ENCODE data around the gene TXNDC2. TPM values are rescaled to one million over a fixed set of nuclear protein-coding genes. Genes with fewer than 3 reads are reported as not detected.

The TXNDC2 gene
- polyA plus RNA-seq, 3 donors: 0.01 TPM; not detected in 2

DNA sequence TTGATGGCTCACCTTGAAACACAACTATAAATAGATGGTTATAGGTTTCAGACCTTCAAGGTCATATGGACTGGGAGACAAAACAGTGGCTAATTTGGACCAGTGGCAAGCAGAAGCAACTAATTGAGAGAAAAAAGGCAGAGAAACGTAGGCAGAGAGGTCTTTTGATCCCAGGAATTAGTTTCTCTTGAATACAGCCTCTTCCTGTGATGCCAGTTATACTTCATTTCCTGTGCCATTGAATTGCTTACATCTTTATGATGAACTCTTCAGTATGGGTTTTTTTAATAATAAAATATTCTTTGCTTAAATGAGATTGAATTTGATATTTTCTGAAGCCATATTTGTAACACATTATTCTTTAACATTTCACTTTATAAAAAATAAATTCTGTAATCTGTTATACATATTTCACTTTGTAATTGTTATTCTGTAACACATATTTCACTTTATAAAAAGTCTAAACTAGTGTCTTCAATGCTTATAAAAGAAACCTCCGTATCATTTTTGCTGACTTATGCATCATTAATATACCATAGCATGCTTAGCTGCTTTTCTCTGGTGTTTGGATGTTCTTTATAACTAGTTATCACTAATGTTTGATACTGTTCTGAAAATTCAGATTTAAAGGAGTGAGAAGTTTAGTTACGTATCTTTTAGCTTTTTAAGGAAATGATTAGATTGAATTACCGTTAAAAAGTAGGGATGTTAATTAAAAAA, 37.0 kb downstream of the TXNDC2 start:
- WGBS, 3 donors: 35 to 55% (median 50%) methylated on average over 4 of the region's 4 CpGs
- no peak overlapping the region for H3K27ac ChIP-seq (ENCODE audit: low read depth, low read length)

- H3K27ac ChIP-seq (ENCODE audit: low read depth, low read length): no peak overlapping the region
- WGBS, 3 donors: 32 to 51% (median 50%) methylated on average over 4 of the region's 4 CpGs
These were observed 38.7 kb downstream of the TXNDC2 start for GRCh38 chr18:9924371-9924943.

- 41 to 79% (median 74%) methylated on average over 1 of the region's 1 CpG for WGBS, 3 donors
- H3K27ac ChIP-seq (ENCODE audit: low read depth, low read length): no peak overlapping the region
These were observed 39.6 kb downstream of the TXNDC2 start for GRCh38 chr18:9925369-9925768.

- WGBS, 3 donors: 33 to 89% (median 85%) methylated on average over 4 of the region's 4 CpGs
These were observed 40.0 kb downstream of the TXNDC2 start for GRCh38 chr18:9925795-9926194.

DNA sequence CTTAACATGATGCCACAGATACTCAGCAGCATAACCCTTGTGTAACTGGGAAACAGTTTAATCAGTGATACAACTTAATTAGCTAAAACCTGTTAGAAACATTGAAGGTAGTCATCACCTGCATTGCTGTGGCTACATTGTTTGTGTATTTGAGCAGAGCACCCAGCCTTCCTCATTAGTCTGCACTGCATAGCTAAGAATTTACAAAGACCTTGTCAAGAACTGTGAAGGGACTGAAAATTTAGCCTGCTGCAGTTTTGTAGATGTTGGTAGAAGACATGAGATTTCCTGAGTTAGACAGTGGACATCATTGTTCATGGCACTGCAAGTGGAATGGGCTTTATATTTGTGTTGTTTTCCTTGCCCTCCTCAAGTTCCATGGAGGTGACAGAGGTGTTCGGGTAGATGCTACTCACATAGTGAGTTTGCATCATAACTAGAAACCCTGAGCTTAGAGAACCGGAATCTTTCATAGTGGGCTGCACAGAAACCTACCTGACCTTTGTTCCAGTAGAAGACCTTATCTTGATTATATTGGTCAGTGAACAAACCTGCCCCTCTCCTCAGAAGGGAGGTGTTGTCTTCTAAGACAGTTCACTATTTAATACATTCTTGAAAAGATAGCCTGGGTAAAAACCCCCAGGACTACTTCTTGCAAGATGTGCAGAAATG, 40.6 kb downstream of the TXNDC2 start:
- WGBS, 3 donors: 48 to 91% (median 91%) methylated on average over 2 of the region's 2 CpGs
- no peak overlapping the region for H3K27ac ChIP-seq (ENCODE audit: low read depth, low read length)

More at GRCh38 chr18:9925795-9926194, 40.0 kb downstream of the TXNDC2 start:
- no peak overlapping the region for H3K27ac ChIP-seq (ENCODE audit: low read depth, low read length)

DNA sequence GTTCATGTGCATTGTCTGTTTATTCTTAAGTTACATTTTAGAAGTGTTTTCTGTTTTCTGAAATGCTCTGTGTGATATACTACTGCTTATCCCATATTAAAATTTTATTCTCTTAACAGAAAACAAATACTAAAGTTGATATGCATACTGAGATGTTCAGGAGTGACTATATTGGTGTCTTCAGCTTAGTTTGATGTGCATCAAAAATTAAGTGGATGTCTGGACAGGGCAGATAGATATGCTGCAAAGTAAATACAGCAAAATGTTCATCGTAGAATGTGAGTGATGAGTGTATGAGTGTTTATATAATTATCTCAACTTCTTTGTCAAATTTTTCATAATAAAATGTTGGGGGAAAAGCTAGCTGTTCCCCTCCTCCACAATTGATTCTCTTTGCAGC, 41.2 kb downstream of the TXNDC2 start:
- no peak overlapping the region for H3K27ac ChIP-seq (ENCODE audit: low read depth, low read length)
- 30 to 66% (median 65%) methylated on average over 1 of the region's 1 CpG for WGBS, 3 donors

DNA sequence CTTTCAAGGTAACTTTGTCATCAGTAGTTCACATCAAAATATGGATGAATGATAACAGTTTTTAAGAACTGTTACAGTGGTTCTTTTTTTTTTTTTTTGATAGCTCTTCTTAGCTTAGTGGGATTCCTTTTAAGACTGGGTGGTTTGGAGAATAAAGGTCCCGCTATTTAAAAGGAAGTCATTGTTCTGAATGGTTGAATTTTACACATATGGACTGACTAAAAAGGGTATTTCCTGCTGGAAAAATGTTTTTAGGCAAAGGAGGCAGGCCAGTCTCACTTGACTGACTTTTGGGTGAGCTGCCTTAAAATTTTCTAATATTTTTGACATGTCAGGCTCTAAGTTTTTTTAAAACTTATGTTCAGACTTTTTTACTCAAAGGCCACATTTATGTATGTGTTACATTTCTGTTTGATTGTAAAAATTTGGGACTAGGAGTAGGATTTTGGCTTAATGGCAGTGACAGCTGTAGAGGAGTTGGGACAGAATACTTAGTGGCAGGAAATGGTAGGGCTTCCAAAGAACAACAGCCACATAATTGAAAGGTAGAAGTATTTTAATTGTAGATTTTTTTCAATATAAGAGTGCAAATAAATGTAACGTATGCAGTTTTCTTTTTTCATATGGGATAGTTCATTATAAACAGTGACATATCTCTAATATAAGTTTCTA, 41.8 kb downstream of the TXNDC2 start:
- WGBS, 3 donors: 64 to 78% (median 71%) methylated on average over 2 of the region's 2 CpGs
- no peak overlapping the region for H3K27ac ChIP-seq (ENCODE audit: low read depth, low read length)

GRCh38 chr18:9928646-9929259, 43.0 kb downstream of the TXNDC2 start:
- H3K27ac ChIP-seq (ENCODE audit: low read depth, low read length): no peak overlapping the region
- WGBS, 3 donors: 84 to 87% (median 87%) methylated on average over 5 of the region's 5 CpGs

DNA sequence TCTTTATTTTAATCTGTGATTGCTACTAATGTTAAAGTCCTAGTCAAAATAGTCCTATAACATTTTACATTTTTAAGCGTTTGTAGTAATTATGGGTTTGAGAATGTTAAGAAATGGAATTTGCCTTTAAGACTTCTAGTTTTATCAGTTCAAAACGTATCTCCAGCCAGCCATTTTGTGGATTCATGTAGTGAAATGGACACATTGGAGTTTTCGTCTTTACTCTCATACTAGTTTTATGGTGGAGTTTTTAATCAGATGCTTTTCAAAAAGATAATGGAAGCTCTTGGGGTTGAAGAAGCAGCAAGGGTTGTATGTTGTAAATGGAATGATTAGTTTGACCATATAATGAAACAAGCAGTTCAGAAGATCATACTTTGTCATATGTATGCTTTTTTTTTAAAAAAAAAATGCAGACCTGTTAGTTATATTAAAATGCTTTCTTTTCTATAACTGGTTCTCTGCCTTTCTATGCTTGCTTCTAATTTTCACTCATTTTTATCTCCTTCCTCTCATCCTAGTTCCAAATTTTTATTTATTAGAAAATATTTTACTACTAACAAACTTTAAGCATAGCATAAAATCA, 44.6 kb downstream of the TXNDC2 start:
- WGBS, 3 donors: 81 to 92% (median 91%) methylated on average over 3 of the region's 3 CpGs
- H3K27ac ChIP-seq (ENCODE audit: low read depth, low read length): no peak overlapping the region

- WGBS, 3 donors: 36 to 87% (median 64%) methylated on average over 1 of the region's 1 CpG
These were observed 45.4 kb downstream of the TXNDC2 start for GRCh38 chr18:9931146-9931545.

DNA sequence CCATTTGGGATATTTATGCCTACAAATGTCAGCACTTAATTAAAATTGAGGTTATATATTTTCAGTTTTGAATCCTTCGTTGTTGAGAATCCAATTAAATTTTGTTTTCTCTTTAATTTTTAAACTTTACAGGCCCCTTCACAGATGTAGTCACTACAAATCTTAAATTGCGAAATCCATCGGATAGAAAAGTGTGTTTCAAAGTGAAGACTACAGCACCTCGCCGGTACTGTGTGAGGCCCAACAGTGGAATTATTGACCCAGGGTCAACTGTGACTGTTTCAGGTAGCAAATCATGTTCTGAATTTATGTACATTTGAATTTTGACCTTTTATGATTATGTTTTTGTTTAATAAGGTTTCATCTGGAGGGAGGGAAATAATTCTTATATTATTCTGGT, 45.9 kb downstream of the TXNDC2 start:
- 46 to 82% (median 68%) methylated on average over 5 of the region's 5 CpGs for WGBS, 3 donors

More at GRCh38 chr18:9931146-9931545, 45.4 kb downstream of the TXNDC2 start:
- no peak overlapping the region for H3K27ac ChIP-seq (ENCODE audit: low read depth, low read length)

GRCh38 chr18:9933865-9934264, 48.1 kb downstream of the TXNDC2 start:
- no peak overlapping the region for H3K27ac ChIP-seq (ENCODE audit: low read depth, low read length)
- 61 to 92% (median 89%) methylated on average over 3 of the region's 3 CpGs for WGBS, 3 donors

More for the DNA sequence above, 45.9 kb downstream of the TXNDC2 start:
- no peak overlapping the region for H3K27ac ChIP-seq (ENCODE audit: low read depth, low read length)

DNA sequence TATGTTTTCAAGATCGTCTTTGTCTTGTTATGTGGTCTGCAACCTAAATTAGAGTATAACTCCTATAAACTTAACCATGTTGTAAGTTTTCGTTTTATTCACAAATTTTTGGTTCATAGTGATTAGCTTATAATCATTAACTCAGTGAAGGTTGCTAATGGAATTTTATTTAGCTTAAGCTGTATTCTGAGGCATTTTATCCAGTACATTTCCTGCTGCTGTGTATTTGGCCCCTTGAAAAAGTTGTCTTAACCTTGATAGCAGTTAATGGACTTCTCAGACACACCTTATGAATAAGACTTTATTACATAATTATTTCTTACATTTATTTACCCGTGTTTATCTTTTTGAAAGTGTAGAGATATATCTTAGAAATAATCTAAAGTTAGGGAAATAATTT, 48.5 kb downstream of the TXNDC2 start:
- 39 to 95% (median 83%) methylated on average over 3 of the region's 3 CpGs for WGBS, 3 donors
- H3K27ac ChIP-seq (ENCODE audit: low read depth, low read length): no peak overlapping the region

Other genes with a start within 250 kb of the TXNDC2 start
- 10 to 100 TPM in 2 of 3 donors, 1 to 10 TPM in 1; 3.6 to 48.1 (median 20.4) TPM for gene RAB31, start 177.7 kb upstream of the TXNDC2 start, polyA plus RNA-seq
- 100 to 1,000 TPM; 113 to 152 (median 134) TPM for gene VAPA, start 28.0 kb downstream of the TXNDC2 start, polyA plus RNA-seq

Measured in adipose tissue (tissue), 3 donors.